MV-4-11 (cell line): ENCODE data around the gene ROBO2.

Experiments
- DNase-seq: peaks from one replicate; lab custom pipeline; 2025; lab: John Stamatoyannopoulos, UW

The ROBO2 gene

GRCh38 chr3:77189684-77190083, 149.8 kb downstream of the ROBO2 start:
- no peak for DNase-seq

GRCh38 chr3:77190374-77190773, 150.5 kb downstream of the ROBO2 start:
- DNase-seq = no peak

- DNase-seq = no peak
Measured at GRCh38 chr3:77191014-77191413, 151.1 kb downstream of the ROBO2 start.

- DNase-seq = no peak
Measured at GRCh38 chr3:77191640-77192039, 151.7 kb downstream of the ROBO2 start.

- no peak for DNase-seq
Measured at GRCh38 chr3:77195766-77196545, 156.1 kb downstream of the ROBO2 start.

- no peak for DNase-seq
Measured at GRCh38 chr3:77197408-77197807, 157.5 kb downstream of the ROBO2 start.

GRCh38 chr3:77203851-77204250, 164.0 kb downstream of the ROBO2 start:
- no peak for DNase-seq

- no peak for DNase-seq
Measured at GRCh38 chr3:77204788-77205187, 164.9 kb downstream of the ROBO2 start.

GRCh38 chr3:77207753-77208152, 167.9 kb downstream of the ROBO2 start:
- no peak for DNase-seq

- no peak for DNase-seq
Measured at GRCh38 chr3:77222701-77223100, 182.8 kb downstream of the ROBO2 start.

- DNase-seq = no peak
Measured at GRCh38 chr3:77227567-77227966, 187.7 kb downstream of the ROBO2 start.

GRCh38 chr3:77232557-77232956, 192.7 kb downstream of the ROBO2 start:
- no peak for DNase-seq

- no peak for DNase-seq
Measured at GRCh38 chr3:77234004-77234403, 194.1 kb downstream of the ROBO2 start.

- no peak for DNase-seq
Measured at GRCh38 chr3:77236118-77236517, 196.2 kb downstream of the ROBO2 start.

- no peak for DNase-seq
Measured at GRCh38 chr3:77240072-77240650, 200.3 kb downstream of the ROBO2 start.

- DNase-seq = no peak
Measured at GRCh38 chr3:77242371-77242770, 202.5 kb downstream of the ROBO2 start.

GRCh38 chr3:77244981-77245380, 205.1 kb downstream of the ROBO2 start:
- DNase-seq = no peak

- DNase-seq = no peak
Measured at GRCh38 chr3:77247061-77247460, 207.2 kb downstream of the ROBO2 start.

GRCh38 chr3:77247817-77248216, 207.9 kb downstream of the ROBO2 start:
- DNase-seq = no peak

GRCh38 chr3:77248420-77248819, 208.5 kb downstream of the ROBO2 start:
- no peak for DNase-seq

GRCh38 chr3:77251136-77251535, 211.2 kb downstream of the ROBO2 start:
- no peak for DNase-seq

- DNase-seq = peak; percentile 41
Measured at GRCh38 chr3:77254967-77255831, 215.3 kb downstream of the ROBO2 start.
